Motor neuron (in vitro differentiated cells): Measurements from ENCODE around the gene ZNF471. TPM values are rescaled to one million over a fixed set of nuclear protein-coding genes. Genes with fewer than 3 reads are reported as not detected.
A peak's percentile ranks its signal among the peaks of the same experiment; 100 is the strongest.

ENCODE experiments used
- ATAC-seq, 8 experiments: fragments of 200-7000 bp; cut with Tn5 transposase; replicated peaks in 6 of 8; 2 replicates each; pipeline ENCODE4 v1.8.0; 2021; ENCODE audit warnings: mild to moderate bottlenecking in 8 of 8, moderate library complexity in 8 of 8
- H3K27ac ChIP-seq, 2 donors: fragments of 250-450 bp; sonication (Bioruptor Pico); 2 replicates each; pipeline ENCODE4 v1.9.0; 2021; ENCODE audit warnings: antibody characterized with exemption in 2 of 2, mild to moderate bottlenecking in 2 of 2, moderate library complexity in 1 of 2
- H3K4me1 ChIP-seq, 2 donors: fragments of 250-450 bp; sonication (Bioruptor Pico); replicated peaks in 1 of 2; 2 replicates each; pipeline ENCODE4 v1.6.1; 2021; ENCODE audit warnings: antibody characterized with exemption in 2 of 2, mild to moderate bottlenecking in 2 of 2, moderate library complexity in 1 of 2
- H3K4me3 ChIP-seq, 5 donors: fragments of 250-450 bp; sonication (Bioruptor Pico); 2 replicates each; pipeline ENCODE4 v1.9.0; 2021; ENCODE audit warnings: antibody characterized with exemption in 5 of 5, mild to moderate bottlenecking in 5 of 5, moderate library complexity in 4 of 5
- WGBS, 10 experiments: fragments of 450-650 bp; shearing (Covaris generic); methylation state at CpG; one replicate each; pipeline ENCODE4 v1.0.0; 2022; 5-methylcytosine and 5-hydroxymethylcytosine counted together
- in situ Hi-C, 9 experiments: fragments of 400-800 bp; cut with MboI; loops; one replicate each; pipeline ENCODE4 v1.15.0; 2021; ENCODE audit warnings: low sequenced_read_pairs in 9 of 9, low pct_unique_long_range_greater_than_20kb in 2 of 9; ENCODE audit not compliant: unreplicated experiment in 9 of 9
- total RNA-seq, 8 experiments: library from RNA; unstranded; fragments of 300-600 nt; gene quantifications; 2 replicates each; pipeline versions ENCODE4 v1.2.3 to v1.2.4, GENCODE V29; 2022

The ZNF471 gene
- total RNA-seq, 8 experiments from 2014 or later = 0.13 to 13.4 (median 2.1) TPM

GRCh38 chr19:56538761-56539263 lies 31.2 kb downstream of the ZNF471 start, which contains the start of gene ZFP28:
Gene ZFP28, plus strand, starts transcription at chr19:56538948. Its CDS starts 71 bp downstream, at chr19:56539019.
- 7% methylated on average over 3 of the region's 65 CpGs; no CpG with 5 or more reads in 9 of the 10 experiments for WGBS, 10 experiments
- in situ Hi-C loops = no loop called here
- peak in 6 of 8 experiments; percentile 76 to 88 (median 84) for ATAC-seq
- H3K4me1 ChIP-seq = peaks cover 0 to 6% of the 10 kb centered on the region in 2 donors
- peak within 1 kb of the TSS; percentile 99 for H3K27ac ChIP-seq
- H3K4me3 ChIP-seq = peak within 1 kb of the TSS; percentile 72 to 90 (median 87)

- Histone ChIP-seq H3K4me1 (peaks cover 0 to 6% of the 10 kb centered on the region in 2 donors), H3K27ac (no peak overlapping the region), H3K4me3 (no peak overlapping the region)
- ATAC-seq = no peak
- in situ Hi-C loops = no loop called here
- 0 to 100% (median 49%) methylated on average over 1 to 2 of the region's 2 CpGs; no CpG with 5 or more reads in 2 of the 10 experiments for WGBS, 10 experiments
Measured at GRCh38 chr19:56543776-56544175, 36.1 kb downstream of the ZNF471 start.

GRCh38 chr19:56547535-56547934 lies 39.9 kb downstream of the ZNF471 start:
- H3K27ac ChIP-seq = no peak overlapping the region
- no peak overlapping the region for H3K4me3 ChIP-seq
- 33 to 100% (median 69%) methylated on average over 2 to 4 of the region's 6 CpGs; no CpG with 5 or more reads in 6 of the 10 experiments for WGBS, 10 experiments
- no peak for ATAC-seq
- in situ Hi-C loops = no loop called here
- H3K4me1 ChIP-seq = no peaks in the 10 kb centered on the region

- 56 to 100% (median 67%) methylated on average over 1 to 5 of the region's 6 CpGs; no CpG with 5 or more reads in 1 of the 10 experiments for WGBS, 10 experiments
- no peak overlapping the region for H3K4me3 ChIP-seq
- in situ Hi-C loops = no loop called here
- no peak overlapping the region for H3K27ac ChIP-seq
- H3K4me1 ChIP-seq = no peaks in the 10 kb centered on the region
- ATAC-seq = no peak
Measured at GRCh38 chr19:56554272-56554869, 46.7 kb downstream of the ZNF471 start.

DNA sequence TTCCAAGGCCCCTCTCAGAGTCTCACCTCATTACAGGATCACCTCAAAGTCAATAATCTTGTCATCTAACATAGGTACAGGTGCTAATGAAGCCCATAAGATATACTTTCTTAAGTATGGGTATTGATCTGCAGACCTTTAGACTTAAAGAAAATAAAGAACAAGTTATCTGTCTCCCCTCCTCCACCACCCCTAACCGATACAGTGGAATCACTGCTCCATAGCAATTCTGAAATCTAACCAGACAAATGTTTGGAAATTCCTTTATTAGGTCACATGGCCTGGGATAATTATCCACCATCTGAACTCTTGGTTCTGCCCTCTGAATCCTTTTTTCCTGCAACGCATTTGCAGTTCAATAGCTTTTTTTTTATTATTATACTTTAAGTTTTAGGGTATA lies 55.1 kb downstream of the ZNF471 start:
- no peak overlapping the region for H3K4me3 ChIP-seq
- 41 to 100% (median 79%) methylated on average over 1 to 2 of the region's 2 CpGs for WGBS, 10 experiments

GRCh38 chr19:56566904-56567273 lies 59.2 kb downstream of the ZNF471 start:
- WGBS, 10 experiments = 0 to 7% methylated on average over 2 to 5 of the region's 23 CpGs; no CpG with 5 or more reads in 8 of the 10 experiments
- Histone ChIP-seq H3K27ac (peak overlapping the region; percentile 72 to 77), H3K4me3 (peak overlapping the region; percentile 63 to 73 (median 65)), H3K4me1 (peaks cover 0 to 6% of the 10 kb centered on the region in 2 donors)
- in situ Hi-C loops = no loop called here
- ATAC-seq = peak in 7 of 8 experiments; percentile 19 to 55 (median 51)

More for the DNA sequence above, 55.1 kb downstream of the ZNF471 start:
- in situ Hi-C loops = no loop called here
- H3K4me1 ChIP-seq = peaks cover 0 to 2% of the 10 kb centered on the region in 2 donors
- no peak overlapping the region for H3K27ac ChIP-seq
- no peak for ATAC-seq

- ATAC-seq = peak; percentile 80 to 99 (median 95)
- 0 to 42% (median 14%) methylated on average over 2 to 16 of the region's 66 CpGs; no CpG with 5 or more reads in 4 of the 10 experiments for WGBS, 10 experiments
- in situ Hi-C loops = no loop called here
- peak within 1 kb of the TSS; percentile 72 to 77 for H3K27ac ChIP-seq
- H3K4me1 ChIP-seq = peaks cover 0 to 6% of the 10 kb centered on the region in 2 donors
- peak within 1 kb of the TSS; percentile 63 to 73 (median 65) for H3K4me3 ChIP-seq
Measured at GRCh38 chr19:56567274-56568120, 59.8 kb downstream of the ZNF471 start, which contains the start of gene ZNF470. Gene ZNF470, plus strand, starts transcription at chr19:56567468. Its CDS starts 2,844 bp downstream, at chr19:56570312.

GRCh38 chr19:56572589-56572988 lies 64.9 kb downstream of the ZNF471 start:
- 0 to 50% (median 44%) methylated on average over 1 to 2 of the region's 2 CpGs; no CpG with 5 or more reads in 1 of the 10 experiments for WGBS, 10 experiments
- Histone ChIP-seq H3K27ac (no peak overlapping the region), H3K4me1 (peaks cover 0 to 4% of the 10 kb centered on the region in 2 donors), H3K4me3 (no peak overlapping the region)
- no peak for ATAC-seq
- in situ Hi-C loops = no loop called here

GRCh38 chr19:56573914-56574313 lies 66.3 kb downstream of the ZNF471 start:
- Histone ChIP-seq H3K4me3 (no peak overlapping the region), H3K27ac (no peak overlapping the region), H3K4me1 (no peaks in the 10 kb centered on the region)
- in situ Hi-C loops = no loop called here
- WGBS, 10 experiments = 66 to 100% (median 94%) methylated on average over 2 to 3 of the region's 3 CpGs
- ATAC-seq = no peak

DNA sequence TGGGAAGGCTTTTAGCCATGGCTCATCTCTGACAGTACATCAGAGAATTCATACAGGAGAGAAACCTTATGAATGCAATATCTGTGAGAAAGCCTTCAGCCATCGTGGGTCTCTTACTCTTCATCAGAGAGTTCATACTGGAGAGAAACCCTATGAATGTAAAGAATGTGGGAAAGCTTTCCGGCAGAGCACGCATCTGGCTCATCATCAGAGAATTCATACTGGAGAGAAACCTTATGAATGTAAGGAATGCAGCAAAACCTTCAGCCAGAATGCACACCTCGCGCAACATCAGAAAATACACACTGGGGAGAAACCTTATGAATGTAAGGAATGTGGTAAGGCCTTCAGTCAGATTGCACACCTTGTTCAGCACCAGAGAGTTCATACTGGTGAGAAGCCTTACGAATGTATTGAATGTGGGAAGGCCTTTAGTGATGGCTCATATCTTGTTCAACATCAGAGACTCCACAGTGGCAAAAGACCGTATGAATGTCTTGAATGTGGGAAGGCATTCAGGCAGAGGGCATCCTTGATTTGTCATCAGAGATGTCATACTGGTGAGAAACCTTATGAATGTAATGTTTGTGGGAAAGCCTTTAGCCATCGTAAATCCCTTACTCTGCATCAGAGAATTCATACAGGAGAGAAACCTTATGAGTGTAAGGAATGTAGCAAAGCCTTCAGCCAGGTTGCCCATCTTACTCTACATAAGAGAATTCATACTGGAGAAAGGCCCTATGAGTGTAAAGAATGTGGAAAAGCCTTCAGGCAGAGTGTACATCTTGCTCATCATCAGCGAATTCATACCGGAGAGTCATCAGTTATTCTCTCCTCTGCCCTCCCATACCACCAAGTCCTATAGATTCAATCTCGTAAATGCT lies 70.3 kb downstream of the ZNF471 start:
- WGBS, 10 experiments = 72 to 100% (median 88%) methylated on average over 2 to 9 of the region's 11 CpGs
- Histone ChIP-seq H3K27ac (no peak overlapping the region), H3K4me3 (no peak overlapping the region), H3K4me1 (no peaks in the 10 kb centered on the region)
- no peak for ATAC-seq
- in situ Hi-C loops = no loop called here
